Testis (tissue), 3 donors: ENCODE measurements around the gene DCDC2C. TPM values are rescaled to one million over a fixed set of nuclear protein-coding genes. Genes with fewer than 3 reads are reported as not detected.

Source experiments
- DNase-seq: peaks from one replicate; pipeline ENCODE4 v3.0.0-alpha.2; 2019
- H3K27ac ChIP-seq, 2 donors: fragments of 200-600 bp; sonication (generic); one replicate each; pipeline ENCODE4 v1.5.1; 2019
- H3K27me3 ChIP-seq: fragments of 200-600 bp; sonication (generic); one replicate; pipeline ENCODE4 v1.5.1; 2019
- H3K36me3 ChIP-seq: fragments of 200-600 bp; sonication (generic); one replicate; pipeline ENCODE4 v1.5.1; 2017; ENCODE audit warnings: low read depth; ENCODE audit errors: missing control alignments
- H3K4me1 ChIP-seq: fragments of 200-600 bp; sonication (generic); one replicate; pipeline ENCODE4 v1.5.1; 2019
- H3K4me3 ChIP-seq, 2 donors: fragments of 200-600 bp; sonication (generic); one replicate each; pipeline ENCODE4 v1.5.1; 2017 to 2019
- H3K9me3 ChIP-seq: fragments of 200-600 bp; sonication (generic); one replicate; pipeline ENCODE4 v1.5.1; 2017
- CTCF ChIP-seq, 3 experiments: fragments of 450-650 bp in 2 of 3; fragments of 200-600 bp in 1 of 3; sonication (generic) in 1 of 3; IDR thresholded peaks; one replicate each; pipeline ENCODE4 v1.5.1; 2016 to 2019; ENCODE audit warnings: antibody characterized with exemption in 3 of 3, mild to moderate bottlenecking in 2 of 3, moderate library complexity in 1 of 3
- POLR2A ChIP-seq: fragments of 450-650 bp; IDR thresholded peaks from one replicate; pipeline ENCODE4 v1.6.1; 2017; ENCODE audit warnings: antibody characterized with exemption, mild to moderate bottlenecking, moderate library complexity
- WGBS, 2 donors: methylation state at CpG; one replicate each; pipeline ENCODE4 v1.1.5; 2018; 5-methylcytosine and 5-hydroxymethylcytosine counted together
- intact Hi-C: fragments of 100-400 bp; cut with DNase I; formaldehyde crosslinking; loops from one replicate; pipeline ENCODE4 v1.15.1; 2023; ENCODE audit warnings: low total_unique reads
- polyA plus RNA-seq: library from polyadenylated mRNA; stranded (reverse); fragments of 350-450 nt; fragmentation: Illumina TruSeq; extraction: RNeasy Lipid Tissue Mini Kit (QIAGEN cat#74804); gene quantifications from one replicate; pipeline ENCODE4 v1.2.3, GENCODE V29; 2014; ENCODE audit warnings: low read depth, low replicate concordance; ENCODE audit not compliant: insufficient read depth
- total RNA-seq, 2 donors: library from RNA; depleted of rRNA; stranded (reverse); fragments of >200 nt; gene quantifications; one replicate each; pipeline ENCODE4 v1.2.3, GENCODE V29; 2016

Gene DCDC2C
- total and polyA plus RNA-seq, 3 donors from 2014 or later, result 9.9 to 12.1 (median 10.6) TPM

DNA sequence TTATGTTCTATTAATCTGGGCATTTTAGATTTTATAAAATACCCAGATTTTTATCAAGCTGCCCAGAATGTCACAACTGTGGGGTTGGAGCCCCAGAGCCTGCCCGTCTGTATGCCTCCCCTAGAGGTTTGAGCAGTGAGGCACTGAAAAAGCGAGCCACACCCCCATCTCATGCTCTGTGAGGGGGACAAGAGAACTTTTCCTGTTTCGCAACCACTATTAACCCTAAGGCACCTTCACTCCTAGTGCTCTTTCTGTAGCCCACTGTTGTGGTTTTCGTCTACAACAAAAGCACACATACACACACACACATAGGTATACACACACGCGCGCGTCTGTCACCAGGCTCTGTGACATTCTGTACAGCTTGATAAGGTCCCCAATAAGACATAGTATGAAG, 38.0 kb downstream of the DCDC2C start:
- intact Hi-C loops, result no loop called here
- H3K9me3 ChIP-seq, result no peaks in the 10 kb centered on the region

GRCh38 chr2:3741867-3742602, 38.7 kb downstream of the DCDC2C start:
- Histone ChIP-seq H3K4me3 (no peak overlapping the region), H3K27ac (no peak overlapping the region), H3K4me1 (no peaks in the 10 kb centered on the region), H3K9me3 (no peaks in the 10 kb centered on the region), H3K27me3 (no peaks in the 10 kb centered on the region), H3K36me3 (no peaks in the 10 kb centered on the region)
- WGBS, 2 donors, result 87 to 96% methylated on average over 13 of the region's 13 CpGs
- intact Hi-C loops, result no loop called here
- no peak for TF ChIP-seq POLR2A
- TF ChIP-seq CTCF (IDR thresholded peaks at IDR 0.05), result no peak
- DNase-seq, result no peak

More for the DNA sequence above, 38.0 kb downstream of the DCDC2C start:
- TF ChIP-seq CTCF (IDR thresholded peaks at IDR 0.05) (no peak), POLR2A (no peak)
- DNase-seq, result no peak
- H3K27me3 ChIP-seq, result no peaks in the 10 kb centered on the region
- H3K4me3 ChIP-seq, result no peak overlapping the region
- no peak overlapping the region for H3K27ac ChIP-seq
- H3K36me3 ChIP-seq, result no peaks in the 10 kb centered on the region
- H3K4me1 ChIP-seq, result no peaks in the 10 kb centered on the region
- WGBS, 2 donors, result 82 to 88% methylated on average over 8 of the region's 8 CpGs

GRCh38 chr2:3742743-3743508, 39.6 kb downstream of the DCDC2C start:
- TF ChIP-seq POLR2A, result no peak
- no peak for TF ChIP-seq CTCF (IDR thresholded peaks at IDR 0.05)
- H3K4me1 ChIP-seq, result no peaks in the 10 kb centered on the region

DNA sequence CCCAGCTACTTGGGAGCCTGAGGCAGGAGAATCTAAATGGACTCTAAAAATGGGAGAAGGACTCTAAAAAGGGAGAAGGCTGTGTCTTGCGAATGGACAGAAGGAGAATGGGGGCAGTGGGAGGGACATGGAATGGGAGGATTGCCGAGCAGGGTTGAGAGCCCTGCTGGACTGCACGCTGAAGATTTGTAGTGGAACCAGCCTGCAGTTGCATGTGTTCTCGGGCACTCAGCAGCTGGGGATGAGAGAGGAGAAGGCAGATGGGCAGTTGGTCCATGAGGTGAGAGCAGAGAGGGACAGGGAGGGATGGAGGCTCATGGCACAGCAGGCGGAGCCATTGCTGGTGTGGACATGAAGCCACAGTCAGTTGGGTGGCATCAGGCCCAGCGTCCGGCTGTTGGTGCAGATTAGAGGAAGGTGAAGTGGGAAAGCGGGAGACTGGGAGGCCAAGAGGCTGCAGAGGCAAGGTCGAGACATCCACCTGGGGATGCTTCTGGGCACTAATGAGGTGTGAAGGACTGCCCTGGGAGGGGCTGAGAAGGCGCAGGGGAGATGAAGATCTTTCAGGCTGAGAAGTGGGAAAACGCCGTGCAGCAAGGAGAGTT, 40.7 kb downstream of the DCDC2C start:
- no peaks in the 10 kb centered on the region for H3K4me1 ChIP-seq
- H3K27ac ChIP-seq, result no peak overlapping the region
- intact Hi-C loops, result no loop called here
- H3K36me3 ChIP-seq, result no peaks in the 10 kb centered on the region
- H3K27me3 ChIP-seq, result no peaks in the 10 kb centered on the region
- no peak for DNase-seq
- TF ChIP-seq CTCF (IDR thresholded peaks at IDR 0.05) (no peak), POLR2A (no peak)
- no peaks in the 10 kb centered on the region for H3K9me3 ChIP-seq
- 91 to 94% methylated on average over 12 of the region's 12 CpGs for WGBS, 2 donors
- H3K4me3 ChIP-seq, result no peak overlapping the region

More at GRCh38 chr2:3742743-3743508, 39.6 kb downstream of the DCDC2C start:
- intact Hi-C loops, result no loop called here
- Histone ChIP-seq H3K4me3 (no peak overlapping the region), H3K36me3 (no peaks in the 10 kb centered on the region), H3K9me3 (no peaks in the 10 kb centered on the region), H3K27ac (no peak overlapping the region), H3K27me3 (no peaks in the 10 kb centered on the region)
- DNase-seq, result no peak
- WGBS, 2 donors, result 82 to 86% methylated on average over 5 of the region's 5 CpGs
